Measurements from ENCODE around the gene TBC1D22A.

DNA sequence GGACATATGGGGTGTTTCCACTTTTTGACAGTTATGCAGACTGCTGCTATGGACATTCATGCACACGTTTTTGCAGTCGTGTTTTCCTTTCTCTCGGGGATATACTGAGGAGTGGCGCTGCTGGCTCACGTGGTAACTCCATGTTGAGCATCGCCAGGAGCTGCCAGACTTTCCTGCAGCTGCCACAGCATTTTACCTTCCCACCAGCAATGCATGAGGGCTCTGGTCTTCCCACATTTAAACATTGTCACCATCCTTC lies 95.4 kb downstream of the TBC1D22A start:
- TF ChIP-seq CTCF (IDR thresholded peaks at IDR 0.05) (no peak), POLR2A (IDR thresholded peaks at IDR 0.05) (no peak)
